ENCODE measurements around the gene PHYH.

PHYH gene

DNA sequence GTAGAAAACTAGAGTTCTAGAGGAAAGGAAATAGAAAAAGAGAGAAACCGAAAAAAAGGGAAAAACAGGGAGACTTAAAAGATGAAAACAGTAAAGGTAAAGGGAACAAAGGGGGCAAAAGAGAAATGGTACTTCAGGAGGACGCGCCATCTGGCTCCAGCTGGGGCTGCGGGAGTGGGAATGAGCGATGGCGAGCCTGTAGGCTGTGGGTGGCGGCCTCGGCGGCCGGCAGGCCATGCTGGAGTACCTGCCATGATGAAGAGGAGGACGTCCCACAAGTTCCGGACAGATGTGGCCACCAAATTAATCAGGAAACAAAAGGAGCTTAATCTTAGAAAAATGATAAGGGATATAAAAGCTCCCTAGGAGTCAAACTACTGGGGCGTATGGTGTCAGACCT is 21.7 kb upstream of the PHYH start:
- Histone ChIP-seq H3K4ac (ENCODE audit: low read depth in 1 of 2, low read length in 2 of 2) (no peak overlapping the region), H3K79me1 (replicated peaks; ENCODE audit: low read length, poor library complexity, severe bottlenecking) (peaks cover 8% of the 10 kb centered on the region), H2BK12ac (ENCODE audit: low read length in 2 of 2) (no peak overlapping the region), H3K4me2 (ENCODE audit: low read length, poor library complexity, severe bottlenecking) (no peak overlapping the region), H2AFZ (ENCODE audit: low read depth, low read length) (no peak overlapping the region), H2BK5ac (ENCODE audit: low read depth, low read length, poor library complexity, severe bottlenecking) (no peak overlapping the region), H4K8ac (ENCODE audit: low read length) (no peak overlapping the region), H2AK5ac (ENCODE audit: low read length, severe bottlenecking) (no peak overlapping the region), H3K9ac (ENCODE audit: low read length) (no peak overlapping the region), H2BK120ac (ENCODE audit: low read depth, low read length) (no peak overlapping the region), H3K27me3 (ENCODE audit: control insufficient read depth in 1 of 2, insufficient read depth in 1 of 2, low read length in 2 of 2) (no peaks in the 10 kb centered on the region), H3K14ac (ENCODE audit: low read length in 2 of 2) (no peak overlapping the region), H4K91ac (ENCODE audit: low read length) (no peak overlapping the region), H3K36me3 (ENCODE audit: control insufficient read depth in 1 of 2, insufficient read depth in 2 of 2, low read depth in 1 of 2, low read length in 2 of 2) (peaks cover 45 to 63% of the 10 kb centered on the region in 2 experiments), H3K4me1 (ENCODE audit: control insufficient read depth, insufficient read depth, low read depth, low read length) (no peaks in the 10 kb centered on the region), H3K9me3 (ENCODE audit: control insufficient read depth, low read length) (no peaks in the 10 kb centered on the region), H3K27ac (ENCODE audit: low read length, poor library complexity, severe bottlenecking) (no peak overlapping the region), H3K4me3 (ENCODE audit: insufficient read depth in 1 of 2, low read depth in 1 of 2, low read length in 2 of 2) (no peak overlapping the region), H2BK15ac (ENCODE audit: low read depth, poor library complexity, severe bottlenecking) (no peak overlapping the region), H3K23ac (ENCODE audit: low read length in 2 of 2) (no peak overlapping the region), H3K18ac (ENCODE audit: low read depth in 1 of 2, low read length in 2 of 2) (no peak overlapping the region)
- DNase-seq = no peak
- WGBS = 94% methylated on average over 13 of the region's 13 CpGs

GRCh38 chr10:13319166-13319565 is 19.3 kb upstream of the PHYH start:
- H2BK120ac ChIP-seq (ENCODE audit: low read depth, low read length) = no peak overlapping the region
- peaks cover 34 to 43% of the 10 kb centered on the region in 2 experiments for H3K36me3 ChIP-seq (ENCODE audit: control insufficient read depth in 1 of 2, insufficient read depth in 2 of 2, low read depth in 1 of 2, low read length in 2 of 2)
- H3K27me3 ChIP-seq (ENCODE audit: control insufficient read depth in 1 of 2, insufficient read depth in 1 of 2, low read length in 2 of 2) = no peaks in the 10 kb centered on the region
- H3K14ac ChIP-seq (ENCODE audit: low read length in 2 of 2) = no peak overlapping the region
- H2BK15ac ChIP-seq (ENCODE audit: low read depth, poor library complexity, severe bottlenecking) = no peak overlapping the region
- H3K4me2 ChIP-seq (ENCODE audit: low read length, poor library complexity, severe bottlenecking) = no peak overlapping the region
- no peak overlapping the region for H2AK5ac ChIP-seq (ENCODE audit: low read length, severe bottlenecking)
- H3K79me1 ChIP-seq (replicated peaks; ENCODE audit: low read length, poor library complexity, severe bottlenecking) = peaks cover 3% of the 10 kb centered on the region
- H2BK5ac ChIP-seq (ENCODE audit: low read depth, low read length, poor library complexity, severe bottlenecking) = no peak overlapping the region
- no peak overlapping the region for H3K18ac ChIP-seq (ENCODE audit: low read depth in 1 of 2, low read length in 2 of 2)
- H3K4me3 ChIP-seq (ENCODE audit: insufficient read depth in 1 of 2, low read depth in 1 of 2, low read length in 2 of 2) = no peak overlapping the region
- H4K91ac ChIP-seq (ENCODE audit: low read length) = no peak overlapping the region
- H4K8ac ChIP-seq (ENCODE audit: low read length) = no peak overlapping the region
- no peaks in the 10 kb centered on the region for H3K4me1 ChIP-seq (ENCODE audit: control insufficient read depth, insufficient read depth, low read depth, low read length)
- no peak for DNase-seq
- H2BK12ac ChIP-seq (ENCODE audit: low read length in 2 of 2) = no peak overlapping the region
- 89% methylated on average over 7 of the region's 7 CpGs for WGBS
- H3K9ac ChIP-seq (ENCODE audit: low read length) = no peak overlapping the region
- H3K4ac ChIP-seq (ENCODE audit: low read depth in 1 of 2, low read length in 2 of 2) = no peak overlapping the region
- H3K23ac ChIP-seq (ENCODE audit: low read length in 2 of 2) = no peak overlapping the region
- H3K9me3 ChIP-seq (ENCODE audit: control insufficient read depth, low read length) = no peaks in the 10 kb centered on the region
- H3K27ac ChIP-seq (ENCODE audit: low read length, poor library complexity, severe bottlenecking) = no peak overlapping the region
- no peak overlapping the region for H2AFZ ChIP-seq (ENCODE audit: low read depth, low read length)

DNA sequence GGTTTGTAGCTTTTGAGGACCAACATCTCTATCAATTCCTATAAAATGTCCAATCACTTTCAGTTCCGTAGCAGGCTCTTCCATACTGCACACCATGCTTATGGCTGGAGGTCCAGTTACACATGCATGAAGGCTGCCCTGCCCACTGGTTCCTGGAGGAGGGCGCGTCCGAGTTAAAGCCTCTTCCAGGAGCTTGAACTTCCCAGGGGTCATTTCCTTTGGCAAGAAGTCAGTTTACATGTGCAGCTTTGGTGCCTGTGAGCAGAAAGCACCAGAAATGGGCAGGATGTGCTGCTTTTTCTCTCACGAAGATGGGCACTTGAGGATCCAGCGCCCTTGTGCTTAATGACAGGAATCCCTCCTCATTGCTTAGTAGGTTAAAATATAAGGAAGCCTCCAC is 17.6 kb upstream of the PHYH start:
- Histone ChIP-seq H2AK5ac (ENCODE audit: low read length, severe bottlenecking) (no peak overlapping the region), H2BK12ac (ENCODE audit: low read length in 2 of 2) (no peak overlapping the region), H3K36me3 (ENCODE audit: control insufficient read depth in 1 of 2, insufficient read depth in 2 of 2, low read depth in 1 of 2, low read length in 2 of 2) (peaks cover 24 to 30% of the 10 kb centered on the region in 2 experiments), H3K4me3 (ENCODE audit: insufficient read depth in 1 of 2, low read depth in 1 of 2, low read length in 2 of 2) (no peak overlapping the region), H3K9me3 (ENCODE audit: control insufficient read depth, low read length) (no peaks in the 10 kb centered on the region), H2BK5ac (ENCODE audit: low read depth, low read length, poor library complexity, severe bottlenecking) (no peak overlapping the region), H3K4me1 (ENCODE audit: control insufficient read depth, insufficient read depth, low read depth, low read length) (no peaks in the 10 kb centered on the region), H4K91ac (ENCODE audit: low read length) (no peak overlapping the region), H2BK120ac (ENCODE audit: low read depth, low read length) (no peak overlapping the region), H3K23ac (ENCODE audit: low read length in 2 of 2) (no peak overlapping the region), H3K27me3 (ENCODE audit: control insufficient read depth in 1 of 2, insufficient read depth in 1 of 2, low read length in 2 of 2) (no peaks in the 10 kb centered on the region), H3K18ac (ENCODE audit: low read depth in 1 of 2, low read length in 2 of 2) (no peak overlapping the region), H3K9ac (ENCODE audit: low read length) (no peak overlapping the region), H4K8ac (ENCODE audit: low read length) (no peak overlapping the region), H3K14ac (ENCODE audit: low read length in 2 of 2) (no peak overlapping the region), H3K4ac (ENCODE audit: low read depth in 1 of 2, low read length in 2 of 2) (no peak overlapping the region), H3K27ac (ENCODE audit: low read length, poor library complexity, severe bottlenecking) (no peak overlapping the region), H2AFZ (ENCODE audit: low read depth, low read length) (no peak overlapping the region), H3K4me2 (ENCODE audit: low read length, poor library complexity, severe bottlenecking) (no peak overlapping the region), H2BK15ac (ENCODE audit: low read depth, poor library complexity, severe bottlenecking) (no peak overlapping the region), H3K79me1 (replicated peaks; ENCODE audit: low read length, poor library complexity, severe bottlenecking) (peaks cover 3% of the 10 kb centered on the region)
- no peak for DNase-seq
- 70% methylated on average over 4 of the region's 6 CpGs for WGBS

- WGBS = 96% methylated on average over 7 of the region's 7 CpGs
- Histone ChIP-seq H3K23ac (ENCODE audit: low read length in 2 of 2) (no peak overlapping the region), H3K27ac (ENCODE audit: low read length, poor library complexity, severe bottlenecking) (no peak overlapping the region), H3K4me3 (ENCODE audit: insufficient read depth in 1 of 2, low read depth in 1 of 2, low read length in 2 of 2) (no peak overlapping the region), H3K9ac (ENCODE audit: low read length) (no peak overlapping the region), H2AK5ac (ENCODE audit: low read length, severe bottlenecking) (no peak overlapping the region), H3K9me3 (ENCODE audit: control insufficient read depth, low read length) (no peaks in the 10 kb centered on the region), H2AFZ (ENCODE audit: low read depth, low read length) (no peak overlapping the region), H2BK5ac (ENCODE audit: low read depth, low read length, poor library complexity, severe bottlenecking) (no peak overlapping the region), H3K14ac (ENCODE audit: low read length in 2 of 2) (no peak overlapping the region), H4K91ac (ENCODE audit: low read length) (no peak overlapping the region), H2BK120ac (ENCODE audit: low read depth, low read length) (no peak overlapping the region), H2BK15ac (ENCODE audit: low read depth, poor library complexity, severe bottlenecking) (no peak overlapping the region), H4K8ac (ENCODE audit: low read length) (no peak overlapping the region), H3K79me1 (replicated peaks; ENCODE audit: low read length, poor library complexity, severe bottlenecking) (peaks cover 2% of the 10 kb centered on the region), H3K4me2 (ENCODE audit: low read length, poor library complexity, severe bottlenecking) (no peak overlapping the region), H3K4ac (ENCODE audit: low read depth in 1 of 2, low read length in 2 of 2) (no peak overlapping the region), H3K36me3 (ENCODE audit: control insufficient read depth in 1 of 2, insufficient read depth in 2 of 2, low read depth in 1 of 2, low read length in 2 of 2) (peaks cover 19 to 25% of the 10 kb centered on the region in 2 experiments), H3K18ac (ENCODE audit: low read depth in 1 of 2, low read length in 2 of 2) (no peak overlapping the region), H3K4me1 (ENCODE audit: control insufficient read depth, insufficient read depth, low read depth, low read length) (no peaks in the 10 kb centered on the region), H3K27me3 (ENCODE audit: control insufficient read depth in 1 of 2, insufficient read depth in 1 of 2, low read length in 2 of 2) (no peaks in the 10 kb centered on the region), H2BK12ac (ENCODE audit: low read length in 2 of 2) (no peak overlapping the region)
- no peak for DNase-seq
These were observed 16.9 kb upstream of the PHYH start for GRCh38 chr10:13316635-13317311.
